ENCODE measurements around the gene THYN1. TPM values are rescaled to one million over a fixed set of nuclear protein-coding genes. Genes with fewer than 3 reads are reported as not detected.

THYN1 gene
- total and polyA plus RNA-seq, 2 of the 13 experiments (the other 11 are each of a cell fraction or from before 2014, with no cell fraction given) = 36.1 to 87.6 TPM

- TF ChIP-seq SP5 (CRISPR knock-in tag; IDR thresholded peaks at IDR 0.05; ENCODE audit: borderline replicate concordance, low read depth) = peak; percentile 21; the same call in 1 of the 2 replicates
- no peak for TF ChIP-seq HOMEZ (CRISPR knock-in tag; IDR thresholded peaks at IDR 0.05; ENCODE audit: low read depth)
- no peak for TF ChIP-seq MAFK (conservative IDR thresholded peaks at IDR 0.05 in 1 of 2, IDR thresholded peaks at IDR 0.05 in 1 of 2; ENCODE audit: low read length in 2 of 2)
- TF ChIP-seq ELF1 (CRISPR knock-in tag; IDR thresholded peaks at IDR 0.05) = peak; percentile 72
- TF ChIP-seq PAX8 (CRISPR knock-in tag; IDR thresholded peaks at IDR 0.05; ENCODE audit: borderline replicate concordance) = no peak
- TF ChIP-seq, protein P1, sequence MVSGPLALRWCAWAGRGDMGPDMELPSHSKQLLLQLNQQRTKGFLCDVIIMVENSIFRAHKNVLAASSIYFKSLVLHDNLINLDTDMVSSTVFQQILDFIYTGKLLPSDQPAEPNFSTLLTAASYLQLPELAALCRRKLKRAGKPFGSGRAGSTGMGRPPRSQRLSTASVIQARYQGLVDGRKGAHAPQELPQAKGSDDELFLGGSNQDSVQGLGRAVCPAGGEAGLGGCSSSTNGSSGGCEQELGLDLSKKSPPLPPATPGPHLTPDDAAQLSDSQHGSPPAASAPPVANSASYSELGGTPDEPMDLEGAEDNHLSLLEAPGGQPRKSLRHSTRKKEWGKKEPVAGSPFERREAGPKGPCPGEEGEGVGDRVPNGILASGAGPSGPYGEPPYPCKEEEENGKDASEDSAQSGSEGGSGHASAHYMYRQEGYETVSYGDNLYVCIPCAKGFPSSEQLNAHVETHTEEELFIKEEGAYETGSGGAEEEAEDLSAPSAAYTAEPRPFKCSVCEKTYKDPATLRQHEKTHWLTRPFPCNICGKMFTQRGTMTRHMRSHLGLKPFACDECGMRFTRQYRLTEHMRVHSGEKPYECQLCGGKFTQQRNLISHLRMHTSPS (CRISPR knock-in tag; IDR thresholded peaks at IDR 0.05; ENCODE audit: low read depth) = no peak
- TF ChIP-seq, protein P2, sequence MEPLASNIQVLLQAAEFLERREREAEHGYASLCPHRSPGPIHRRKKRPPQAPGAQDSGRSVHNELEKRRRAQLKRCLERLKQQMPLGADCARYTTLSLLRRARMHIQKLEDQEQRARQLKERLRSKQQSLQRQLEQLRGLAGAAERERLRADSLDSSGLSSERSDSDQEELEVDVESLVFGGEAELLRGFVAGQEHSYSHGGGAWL (CRISPR knock-in tag; IDR thresholded peaks at IDR 0.05) = peak; percentile 77
- TF ChIP-seq FOXK2 (IDR thresholded peaks at IDR 0.05) = no peak
- TF ChIP-seq FOXO1 (CRISPR knock-in tag; IDR thresholded peaks at IDR 0.05) = peak; percentile 49; the same call in 1 of the 2 replicates
- TF ChIP-seq HDAC1 (CRISPR knock-in tag; IDR thresholded peaks at IDR 0.05) = peak; percentile 89
- TF ChIP-seq, protein P3, sequence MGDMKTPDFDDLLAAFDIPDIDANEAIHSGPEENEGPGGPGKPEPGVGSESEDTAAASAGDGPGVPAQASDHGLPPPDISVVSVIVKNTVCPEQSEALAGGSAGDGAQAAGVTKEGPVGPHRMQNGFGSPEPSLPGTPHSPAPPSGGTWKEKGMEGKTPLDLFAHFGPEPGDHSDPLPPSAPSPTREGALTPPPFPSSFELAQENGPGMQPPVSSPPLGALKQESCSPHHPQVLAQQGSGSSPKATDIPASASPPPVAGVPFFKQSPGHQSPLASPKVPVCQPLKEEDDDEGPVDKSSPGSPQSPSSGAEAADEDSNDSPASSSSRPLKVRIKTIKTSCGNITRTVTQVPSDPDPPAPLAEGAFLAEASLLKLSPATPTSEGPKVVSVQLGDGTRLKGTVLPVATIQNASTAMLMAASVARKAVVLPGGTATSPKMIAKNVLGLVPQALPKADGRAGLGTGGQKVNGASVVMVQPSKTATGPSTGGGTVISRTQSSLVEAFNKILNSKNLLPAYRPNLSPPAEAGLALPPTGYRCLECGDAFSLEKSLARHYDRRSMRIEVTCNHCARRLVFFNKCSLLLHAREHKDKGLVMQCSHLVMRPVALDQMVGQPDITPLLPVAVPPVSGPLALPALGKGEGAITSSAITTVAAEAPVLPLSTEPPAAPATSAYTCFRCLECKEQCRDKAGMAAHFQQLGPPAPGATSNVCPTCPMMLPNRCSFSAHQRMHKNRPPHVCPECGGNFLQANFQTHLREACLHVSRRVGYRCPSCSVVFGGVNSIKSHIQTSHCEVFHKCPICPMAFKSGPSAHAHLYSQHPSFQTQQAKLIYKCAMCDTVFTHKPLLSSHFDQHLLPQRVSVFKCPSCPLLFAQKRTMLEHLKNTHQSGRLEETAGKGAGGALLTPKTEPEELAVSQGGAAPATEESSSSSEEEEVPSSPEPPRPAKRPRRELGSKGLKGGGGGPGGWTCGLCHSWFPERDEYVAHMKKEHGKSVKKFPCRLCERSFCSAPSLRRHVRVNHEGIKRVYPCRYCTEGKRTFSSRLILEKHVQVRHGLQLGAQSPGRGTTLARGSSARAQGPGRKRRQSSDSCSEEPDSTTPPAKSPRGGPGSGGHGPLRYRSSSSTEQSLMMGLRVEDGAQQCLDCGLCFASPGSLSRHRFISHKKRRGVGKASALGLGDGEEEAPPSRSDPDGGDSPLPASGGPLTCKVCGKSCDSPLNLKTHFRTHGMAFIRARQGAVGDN (CRISPR knock-in tag; IDR thresholded peaks at IDR 0.05) = peak; percentile 92
- TF ChIP-seq SUZ12 (IDR thresholded peaks at IDR 0.05; ENCODE audit: low read depth, low read length) = no peak
- TF ChIP-seq PAF1 (CRISPR knock-in tag; IDR thresholded peaks at IDR 0.05) = no peak
- TF ChIP-seq MAZ (IDR thresholded peaks at IDR 0.05; ENCODE audit: borderline replicate concordance, low read depth, low read length) = 0 out of 2 replicates have a peak, but pooled peaks have one; percentile 48
- peak; percentile 95 for TF ChIP-seq MAZ (CRISPR knock-in tag; IDR thresholded peaks at IDR 0.05; ENCODE audit: low read depth)
- peak; percentile 61; the same call in 1 of the 2 replicates for TF ChIP-seq ZXDC (CRISPR knock-in tag; IDR thresholded peaks at IDR 0.05)
- TF ChIP-seq KAT8 (CRISPR knock-in tag; IDR thresholded peaks at IDR 0.05) = peak; percentile 87; the same call in 1 of the 2 replicates
- peak; percentile 78 for TF ChIP-seq TP53 (CRISPR knock-in tag; conservative IDR thresholded peaks at IDR 0.05)
- no peak; the same call in none of the 2 replicates for TF ChIP-seq ZNF124 (CRISPR knock-in tag; IDR thresholded peaks at IDR 0.05)
Observed at GRCh38 chr11:134223836-134224709, 29.1 kb downstream of the THYN1 start, which contains the start of the genes NCAPD3 and VPS26B (continued).
